Femur (tissue), 1 donor: Measurements from ENCODE around the gene NPPB.
"Not testable (repeated sequence)": the region's sequence is repeated elsewhere in the genome, so short reads cannot be mapped to it uniquely, and the experiment has no call there.

ENCODE experiments used
- DNase-seq: peaks from one replicate; pipeline ENCODE4 v3.0.0-alpha.2; 2017

Gene NPPB

DNA sequence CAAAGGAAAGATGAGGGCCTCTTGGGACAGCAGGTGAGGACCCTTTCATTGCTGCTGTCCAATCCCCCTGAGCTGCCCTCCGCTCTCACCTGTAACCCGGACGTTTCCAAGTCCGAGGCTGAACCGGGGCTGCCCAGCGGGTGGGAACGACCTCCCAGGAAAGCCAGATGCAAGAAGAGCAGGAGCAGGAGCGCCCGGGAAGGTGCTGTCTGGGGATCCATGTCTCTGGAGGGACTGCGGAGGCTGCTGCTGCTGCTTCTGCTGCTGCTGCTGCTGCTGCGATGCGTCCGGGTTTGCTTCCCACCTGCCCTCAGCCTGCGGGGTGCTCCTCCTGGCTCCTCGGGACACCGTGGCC lies at the start of gene NPPB:
Gene NPPB (minus strand): TSS at position 333 of the 355 bp plus-strand sequence. CDS start 112 bp downstream, at position 221.
- DNase-seq: no peak

GRCh38 chr1:11908095-11908675 lies 49.4 kb upstream of the NPPB start:
- peak; percentile 79 for DNase-seq

DNA sequence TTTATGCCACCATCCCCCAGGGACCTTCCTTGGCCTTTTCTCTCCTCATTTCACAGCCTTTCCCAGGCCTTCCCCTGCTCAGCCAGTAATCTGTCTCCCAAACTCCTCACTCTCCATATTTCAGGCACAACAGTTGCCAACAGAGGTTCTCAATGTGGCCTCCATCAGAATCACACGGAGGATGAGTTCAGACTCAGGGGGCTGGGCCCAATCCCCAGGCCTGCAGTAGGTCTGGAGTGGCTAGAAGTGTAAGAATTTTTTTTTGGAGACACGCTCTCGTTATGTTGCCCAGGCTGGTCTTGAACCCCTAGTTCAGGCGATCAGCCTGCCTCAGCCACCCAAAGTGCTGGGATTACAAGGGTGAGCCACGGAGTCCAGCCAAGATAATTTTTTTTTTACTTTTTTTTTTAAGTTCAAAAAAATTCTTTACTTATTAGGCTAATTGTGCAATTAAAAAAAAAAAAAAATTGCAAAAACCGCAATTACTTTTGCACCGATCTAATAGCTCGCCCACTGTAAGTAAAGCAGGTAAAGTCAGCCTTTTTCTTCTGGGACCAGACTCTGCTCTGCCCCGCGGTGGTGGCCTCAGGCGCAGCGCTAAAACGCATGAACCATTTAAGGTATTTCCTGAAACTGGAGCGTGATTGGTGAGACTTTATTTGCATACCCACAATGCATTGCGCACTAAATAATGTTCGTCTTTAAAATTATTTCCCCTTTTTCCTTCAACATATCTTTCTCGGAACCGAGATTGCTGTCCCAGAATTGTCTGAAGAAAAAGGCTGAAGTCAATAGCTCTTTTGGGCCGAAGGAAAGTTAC lies 48.7 kb upstream of the NPPB start:
- peak; percentile 97 for DNase-seq

DNA sequence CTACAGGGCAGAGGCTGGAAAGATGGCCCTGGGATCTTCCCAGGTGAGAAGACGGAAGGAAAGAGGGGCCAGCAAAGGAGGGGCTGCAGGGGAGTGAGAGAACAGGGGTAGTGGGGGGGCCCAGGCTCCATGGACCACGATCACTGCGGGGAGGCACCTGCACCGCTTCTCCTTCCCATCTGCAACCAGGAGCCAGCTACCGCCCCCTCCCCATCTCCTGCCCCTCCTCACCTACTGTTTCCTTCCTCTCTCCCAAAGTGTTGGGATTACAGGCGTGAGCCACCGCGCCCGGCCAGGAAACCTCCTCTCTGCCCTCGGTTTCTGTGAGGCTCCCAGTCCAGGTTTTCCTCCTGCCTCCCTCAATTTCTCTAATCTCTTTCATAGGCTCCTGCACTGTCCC lies 48.1 kb upstream of the NPPB start:
- DNase-seq: no peak

DNA sequence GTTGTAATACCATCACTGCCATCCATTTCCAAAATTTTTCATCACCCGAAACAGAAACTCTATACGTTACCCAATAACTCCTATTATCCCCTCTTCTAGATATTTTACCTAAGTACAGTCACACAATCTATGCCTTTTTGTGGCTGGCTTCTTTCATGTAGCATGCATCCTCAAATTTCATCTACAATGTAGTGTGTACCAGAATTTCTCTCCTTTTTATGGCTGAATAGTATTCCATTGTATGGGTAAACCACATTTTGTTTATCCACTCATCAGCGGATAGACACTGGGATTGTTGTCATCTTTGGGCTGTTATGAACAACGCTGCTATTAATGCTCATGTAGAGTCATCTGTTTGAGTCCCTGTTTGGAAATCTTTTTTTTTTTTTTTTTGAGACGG lies 46.2 kb upstream of the NPPB start:
- DNase-seq: no peak

DNA sequence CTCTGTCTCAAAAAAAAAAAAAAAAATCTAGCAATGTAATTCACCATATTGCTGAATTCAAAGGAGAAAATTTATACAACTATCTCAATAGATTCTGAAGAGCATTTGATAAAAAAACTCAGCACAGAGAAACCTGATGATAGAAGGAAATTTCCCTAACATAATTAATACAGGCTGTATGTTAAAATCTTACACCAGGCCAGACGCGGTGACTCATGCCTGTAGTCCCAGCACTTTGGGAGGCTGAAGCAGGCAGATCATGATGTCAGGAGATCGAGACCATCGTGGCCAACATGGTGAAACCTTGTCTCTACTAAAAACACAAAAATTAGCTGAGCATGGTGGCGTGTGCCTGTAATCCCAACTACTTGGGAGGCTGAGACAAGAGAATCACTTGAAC lies 45.4 kb upstream of the NPPB start:
- DNase-seq: not testable (repeated sequence)

- no peak for DNase-seq
These were observed 44.5 kb upstream of the NPPB start for GRCh38 chr1:11903210-11903609.

DNA sequence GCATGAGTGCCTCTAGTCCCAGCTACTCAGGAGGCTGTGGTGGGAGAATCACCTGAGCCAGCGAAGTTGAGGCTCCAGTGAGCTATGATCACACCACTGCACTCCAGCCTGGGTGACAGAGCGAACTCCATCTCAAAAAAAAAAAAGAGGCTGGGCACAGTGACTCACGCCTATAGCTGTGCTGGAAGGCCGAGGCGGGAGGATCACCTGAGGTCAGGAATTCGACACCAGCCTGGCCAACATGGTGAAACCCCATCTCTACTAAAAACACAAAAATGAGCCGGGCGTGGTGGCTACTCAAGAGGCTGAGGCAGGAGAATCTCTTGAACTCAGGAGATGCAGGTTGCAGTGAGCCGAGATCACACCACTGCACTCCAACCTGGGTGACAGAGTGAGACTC lies 42.7 kb upstream of the NPPB start:
- not testable (repeated sequence) for DNase-seq

GRCh38 chr1:11898831-11899467 lies 40.2 kb upstream of the NPPB start:
- DNase-seq: no peak

DNA sequence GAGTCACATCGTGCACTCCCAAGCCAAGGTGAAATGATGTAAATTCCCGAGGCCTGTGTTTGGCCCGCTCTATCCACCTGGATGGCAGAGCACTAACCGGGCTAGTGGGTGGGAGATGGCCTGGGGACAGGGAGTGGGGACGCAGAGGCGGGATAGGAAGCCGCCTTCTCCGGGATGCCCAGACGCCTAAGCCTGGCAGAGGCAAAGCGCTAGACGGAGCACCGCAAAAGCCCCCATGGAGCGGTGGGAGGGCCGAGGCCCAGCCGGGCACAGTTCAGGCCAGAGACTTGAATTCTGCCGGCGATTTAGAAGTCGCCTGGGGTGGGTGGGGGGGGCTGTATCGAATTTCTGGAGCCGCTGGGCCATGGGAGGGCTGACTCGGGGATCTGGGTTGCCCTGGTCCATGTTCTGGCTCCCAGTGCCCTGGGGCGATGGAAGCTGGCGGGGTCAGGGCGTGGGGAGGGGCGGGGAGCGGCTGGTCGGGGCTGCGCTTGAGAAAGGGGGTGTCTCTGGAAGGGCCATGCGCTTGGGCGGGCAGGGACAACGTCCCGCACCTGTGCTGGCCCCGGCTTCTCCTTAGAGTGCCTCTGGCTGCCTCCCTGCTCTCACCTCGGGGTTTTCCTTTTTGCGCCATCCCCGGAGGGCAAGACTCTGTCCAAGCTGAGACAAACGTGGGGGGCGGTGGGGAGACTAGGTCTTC lies 39.5 kb upstream of the NPPB start:
- no peak for DNase-seq

DNA sequence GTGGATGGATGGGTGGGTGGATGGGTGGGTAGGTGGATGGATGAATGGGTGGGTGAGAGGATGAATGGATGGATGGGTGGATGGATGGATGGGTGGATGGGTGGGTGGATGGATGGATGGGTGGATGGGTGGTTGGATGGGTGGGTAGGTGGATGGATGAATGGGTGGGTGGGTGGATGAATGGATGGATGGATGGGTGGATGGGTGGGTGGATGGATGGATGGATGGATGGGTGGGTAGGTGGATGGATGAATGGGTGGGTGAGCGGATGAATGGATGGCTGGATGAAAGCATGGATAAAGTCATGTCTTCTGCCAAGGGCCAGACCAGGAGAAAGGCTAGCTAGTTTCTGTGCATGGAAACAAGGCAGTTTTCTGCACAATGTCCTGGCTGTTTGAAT lies 35.8 kb upstream of the NPPB start:
- DNase-seq: not testable (repeated sequence)

- DNase-seq: peak; percentile 57
These were observed 35.1 kb upstream of the NPPB start for GRCh38 chr1:11893907-11894251.

GRCh38 chr1:11891433-11892186 lies 32.9 kb upstream of the NPPB start:
- DNase-seq: no peak

GRCh38 chr1:11888877-11889208 lies 30.1 kb upstream of the NPPB start:
- no peak for DNase-seq

DNA sequence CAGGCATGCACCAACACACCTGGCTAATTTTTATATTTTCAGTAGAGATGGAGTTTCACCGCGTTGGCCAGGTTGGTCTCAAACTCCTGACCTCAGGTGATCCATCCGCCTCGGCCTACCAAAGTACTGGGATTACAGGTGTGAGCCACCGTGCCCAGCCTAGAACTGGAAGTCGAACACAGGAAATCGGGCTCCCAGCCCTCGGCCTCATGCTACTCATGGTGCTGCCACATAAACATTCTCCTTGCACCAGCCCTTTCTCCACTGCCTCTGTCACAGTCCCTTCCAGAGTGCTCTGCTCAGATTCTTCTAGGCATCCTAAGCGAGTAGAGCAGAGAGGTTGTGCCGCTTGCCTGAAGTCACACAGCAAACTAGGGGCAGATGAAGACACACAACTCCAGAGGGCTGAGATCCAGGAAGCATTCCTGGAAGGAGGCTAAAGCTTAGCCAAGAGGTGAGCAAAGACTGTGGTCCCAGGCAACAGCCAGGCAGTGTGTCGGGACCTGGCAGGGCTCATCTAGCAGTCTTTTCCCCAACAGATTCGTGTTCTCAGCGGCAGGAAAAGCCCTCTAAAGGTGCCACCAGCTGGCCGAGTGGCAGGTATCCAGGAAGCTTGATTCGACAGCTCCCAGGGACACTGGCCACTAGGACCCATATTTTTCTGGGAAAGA lies 29.6 kb upstream of the NPPB start:
- no peak for DNase-seq

DNA sequence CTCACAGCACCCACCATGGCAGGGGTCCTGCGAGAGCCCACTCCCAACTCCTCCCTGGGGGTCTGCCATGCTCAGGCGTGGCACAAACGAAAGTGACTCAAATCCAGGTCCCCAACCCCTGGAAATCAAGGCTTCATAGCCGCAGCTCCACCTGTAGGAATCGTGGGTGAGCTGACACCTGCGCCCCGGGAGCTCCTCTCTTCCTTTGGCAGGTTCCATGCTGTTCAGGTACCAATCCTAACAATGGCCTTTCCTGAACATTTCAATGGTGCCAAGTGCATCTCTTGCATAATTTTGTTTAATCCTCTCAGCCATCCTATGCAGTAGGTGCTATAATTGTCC lies 28.9 kb upstream of the NPPB start:
- DNase-seq: no peak

DNA sequence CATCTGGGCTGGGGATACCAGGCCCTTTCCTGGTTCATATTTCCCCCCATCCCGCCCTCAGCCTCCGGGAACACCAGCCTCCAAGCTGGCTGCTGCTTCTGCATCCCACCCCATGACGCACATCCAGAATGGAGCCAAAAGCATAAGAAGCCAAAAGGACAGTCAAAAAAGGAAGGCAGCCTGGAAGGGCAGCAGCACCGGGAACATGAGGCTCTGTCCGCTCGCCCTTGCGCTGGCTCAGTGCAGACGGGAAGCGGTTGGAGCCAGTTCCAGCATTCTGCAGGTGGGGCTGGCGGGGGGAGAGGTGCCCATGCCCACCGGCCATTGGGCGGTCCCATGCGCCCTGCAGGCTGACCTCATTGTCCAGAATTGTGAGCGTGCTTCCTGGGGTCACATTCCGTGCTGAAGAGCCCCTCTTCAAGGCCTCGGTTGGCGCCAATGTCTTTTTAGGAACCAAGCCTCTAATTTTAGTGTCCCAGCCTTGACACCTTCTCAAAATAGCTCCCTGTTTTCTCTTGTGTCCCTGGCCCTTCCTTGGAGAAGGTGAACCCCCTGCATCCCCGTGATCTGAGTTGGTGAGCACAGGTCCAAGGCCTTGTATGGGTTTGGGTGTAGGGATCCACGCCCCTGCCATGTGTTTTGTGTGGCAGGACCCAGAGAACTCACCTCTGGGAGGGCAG lies 28.4 kb upstream of the NPPB start:
- DNase-seq: peak; percentile 69

GRCh38 chr1:11885916-11886315 lies 27.2 kb upstream of the NPPB start:
- no peak for DNase-seq

DNA sequence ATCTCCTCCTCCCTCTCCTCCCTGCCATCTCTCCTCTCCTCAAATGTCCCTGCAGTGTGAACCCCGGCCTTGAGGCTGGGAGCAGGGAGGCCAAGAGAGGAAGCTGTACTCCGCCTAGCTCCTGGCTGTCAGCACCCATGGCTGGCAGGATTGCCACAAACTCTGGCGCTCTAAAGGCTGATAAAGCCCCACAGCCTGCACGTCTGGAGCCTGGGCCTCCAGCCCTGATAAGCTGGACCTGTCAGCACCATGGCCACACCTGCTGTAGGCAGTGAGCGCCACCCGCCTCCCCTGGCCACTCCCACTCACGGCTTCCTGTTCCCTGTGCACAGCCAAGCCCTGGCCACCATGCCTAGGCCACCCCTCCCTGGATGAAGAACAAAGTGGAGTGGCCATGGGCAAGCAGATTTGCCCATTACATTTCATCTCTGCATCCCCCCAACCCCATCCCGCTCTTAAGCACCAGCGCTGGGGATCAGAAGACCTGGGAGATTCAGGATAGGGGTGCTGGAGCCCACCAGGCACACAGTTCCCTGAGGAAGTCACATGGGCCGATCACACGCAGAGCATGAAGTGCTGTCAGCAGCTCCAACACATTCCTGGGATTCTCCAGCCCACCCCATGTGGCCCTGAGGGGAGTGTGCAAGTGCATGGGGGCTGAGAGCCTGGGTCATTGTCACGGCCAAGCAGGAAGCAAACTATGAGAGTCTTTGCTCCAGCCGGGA lies 24.2 kb upstream of the NPPB start:
- peak; percentile 55 for DNase-seq

DNA sequence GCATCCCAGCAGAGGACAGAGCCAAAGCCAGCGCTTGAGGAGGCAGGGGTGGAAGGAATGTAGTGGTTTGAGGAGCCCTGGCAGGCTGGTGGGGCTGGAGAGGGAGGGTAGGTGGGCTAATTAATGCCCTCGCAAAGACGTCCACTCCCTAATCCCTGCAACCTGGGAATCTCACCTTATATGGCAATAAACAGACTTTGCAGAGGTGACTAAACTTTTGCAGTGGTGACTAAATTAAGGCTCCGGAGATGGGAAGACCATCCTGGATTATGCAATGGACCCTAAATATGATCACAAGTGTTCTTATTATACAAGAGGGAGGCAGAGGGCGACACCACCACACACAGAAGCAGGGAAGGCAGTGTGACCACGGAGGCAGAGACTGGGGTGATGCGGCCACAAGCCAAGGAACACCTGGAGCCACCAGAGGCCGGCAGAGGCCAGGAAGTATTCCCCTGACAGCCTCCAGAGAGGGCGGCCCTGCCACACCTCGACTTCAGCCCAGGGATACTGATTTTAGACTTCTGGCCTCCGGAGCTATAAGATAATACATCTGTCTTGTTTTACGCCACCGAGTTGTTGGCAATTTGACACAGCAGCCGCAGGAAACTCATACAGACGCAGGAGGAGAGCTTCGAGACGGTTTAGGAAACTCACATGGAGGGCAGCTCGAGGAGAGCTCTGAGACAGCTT lies 23.1 kb upstream of the NPPB start:
- DNase-seq: no peak
